Hematopoietic multipotent progenitor cell treated with erythropoietin and hydrocortisone succinate and interleukin-3 and kit ligand, for 17 days (in vitro differentiated cells): ENCODE data around the gene KLHL17.

Experiments used
- DNase-seq: peaks from one replicate; pipeline ENCODE4 v3.0.0-alpha.2; 2015; ENCODE audit warnings: low spot score

Gene KLHL17

GRCh38 chr1:960363-961131 is at the start of gene KLHL17:
Gene KLHL17 (plus strand): TSS chr1:960584. CDS start chr1:960694, 110 bp downstream.
- DNase-seq: peak; percentile 70

- DNase-seq: no peak
Measured at GRCh38 chr1:910881-911721, 49.3 kb upstream of the KLHL17 start.

- DNase-seq: no peak
Measured at GRCh38 chr1:911875-912739, 48.3 kb upstream of the KLHL17 start.

GRCh38 chr1:912740-913301 is 47.6 kb upstream of the KLHL17 start:
- DNase-seq: no peak

GRCh38 chr1:913491-914130 is 46.8 kb upstream of the KLHL17 start:
- DNase-seq: no peak

- DNase-seq: no peak
Measured at GRCh38 chr1:914131-914890, 46.1 kb upstream of the KLHL17 start.

GRCh38 chr1:914891-915280 is 45.5 kb upstream of the KLHL17 start:
- DNase-seq: no peak

- no peak for DNase-seq
Measured at GRCh38 chr1:915295-916172, 44.9 kb upstream of the KLHL17 start.

GRCh38 chr1:916173-917075 is 44.0 kb upstream of the KLHL17 start:
- DNase-seq: no peak

GRCh38 chr1:917076-917459 is 43.3 kb upstream of the KLHL17 start:
- no peak for DNase-seq

GRCh38 chr1:917466-918091 is 42.8 kb upstream of the KLHL17 start:
- no peak for DNase-seq

- no peak for DNase-seq
Measured at GRCh38 chr1:918353-918752, 42.0 kb upstream of the KLHL17 start.

GRCh38 chr1:918843-919242 is 41.5 kb upstream of the KLHL17 start:
- DNase-seq: no peak

GRCh38 chr1:919271-919872 is 41.0 kb upstream of the KLHL17 start:
- no peak for DNase-seq

GRCh38 chr1:920010-920409 is 40.4 kb upstream of the KLHL17 start:
- no peak for DNase-seq

- DNase-seq: no peak
Measured at GRCh38 chr1:920521-920920, 39.9 kb upstream of the KLHL17 start.

GRCh38 chr1:921011-921837 is 39.2 kb upstream of the KLHL17 start:
- no peak for DNase-seq
